Measurements from ENCODE around the gene ANKRD50.

GRCh38 chr4:124753941-124754581 is 41.5 kb upstream of the ANKRD50 start:
- TF ChIP-seq POLR2A (IDR thresholded peaks at IDR 0.05) (no peak), CTCF (IDR thresholded peaks at IDR 0.05) (no peak)
